ENCODE results near the gene FOXL1. TPM values are rescaled to one million over a fixed set of nuclear protein-coding genes. Genes with fewer than 3 reads are reported as not detected.
A peak's percentile ranks its signal among the peaks of the same experiment; 100 is the strongest.

The FOXL1 gene
- total RNA-seq, 1 experiment from 2014 or later: 7.5 TPM

DNA sequence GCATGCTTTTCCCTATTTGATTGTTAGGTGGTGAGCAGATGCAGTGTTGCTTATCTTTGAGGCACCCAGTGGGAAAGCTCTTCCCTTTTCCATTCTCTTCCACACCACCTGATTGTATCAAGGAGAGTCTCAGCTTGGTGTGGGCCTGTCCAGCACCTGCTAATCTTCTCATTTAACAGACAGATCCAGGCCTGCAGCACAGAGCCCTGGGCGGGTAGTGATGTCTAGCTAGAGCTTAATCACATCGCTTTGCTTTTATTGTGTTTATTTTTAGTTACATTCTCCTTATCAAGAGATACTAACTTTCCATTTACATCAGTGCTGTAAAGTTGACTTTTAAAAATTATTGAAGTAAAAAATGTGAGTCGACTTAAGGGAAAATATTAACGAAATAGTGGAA is 24.2 kb downstream of the FOXL1 start (continued):
- no peak for TF ChIP-seq POLR2AphosphoS5 (IDR thresholded peaks at IDR 0.05; ENCODE audit: low read depth, low read length)
- TF ChIP-seq ATF3 (IDR thresholded peaks at IDR 0.05): no peak
- TF ChIP-seq ZNF274 (IDR thresholded peaks at IDR 0.05; ENCODE audit: low read depth, low read length): no peak
- no peak for TF ChIP-seq SP1 (IDR thresholded peaks at IDR 0.05; ENCODE audit: low read depth)

DNA sequence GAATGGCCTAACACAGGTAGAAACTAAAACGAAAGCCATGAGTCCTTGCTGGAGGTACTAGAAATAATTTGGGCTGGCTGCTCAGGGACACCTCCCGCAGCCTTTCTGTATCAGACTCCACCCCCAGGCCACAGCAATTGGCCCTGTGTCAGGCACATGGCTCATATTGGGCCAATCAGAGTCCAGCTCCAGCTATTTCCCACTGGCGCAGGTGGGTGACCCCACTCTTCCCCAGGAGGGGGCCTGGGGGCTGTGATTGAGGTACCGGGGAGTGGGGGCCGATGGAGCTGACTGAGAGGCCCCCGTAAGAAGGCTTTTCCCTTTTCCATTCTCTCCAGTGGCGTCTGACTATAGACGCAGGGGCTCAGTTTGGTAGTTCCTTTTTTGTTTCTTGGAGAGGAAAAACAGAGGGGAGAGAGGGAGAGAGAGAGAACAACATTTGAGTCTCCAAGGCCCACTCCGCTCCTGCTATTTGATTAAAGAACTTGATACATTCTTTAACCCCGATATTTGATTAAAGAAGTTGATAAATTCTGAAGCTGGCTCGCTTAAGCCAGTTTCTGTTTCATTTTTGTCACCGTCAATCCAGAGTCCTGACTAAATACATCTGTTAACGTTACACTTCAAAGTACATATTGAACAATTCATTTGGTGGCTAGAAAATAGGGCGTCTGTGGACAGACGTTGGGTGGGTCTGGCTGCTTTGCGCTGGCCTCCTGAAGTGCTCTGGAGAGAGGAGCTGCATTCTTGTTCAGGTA is 26.3 kb downstream of the FOXL1 start:
- Histone ChIP-seq H3K9me3 (ENCODE audit: control insufficient read depth in 1 of 2, insufficient read depth in 1 of 2, low read depth in 1 of 2, low read length in 2 of 2) (no peaks in the 10 kb centered on the region), H4K20me1 (ENCODE audit: insufficient read depth) (no peaks in the 10 kb centered on the region), H2AFZ (ENCODE audit: low read depth, low read length, poor library complexity, severe bottlenecking) (no peak overlapping the region), H3K9ac (ENCODE audit: low read length) (no peak overlapping the region), H3K9me2 (ENCODE audit: insufficient read depth) (no peaks in the 10 kb centered on the region), H3K27ac (ENCODE audit: low read depth, low read length) (no peak overlapping the region), H3K79me2 (ENCODE audit: insufficient read depth, low read length) (no peaks in the 10 kb centered on the region), H3K4me2 (ENCODE audit: low read length) (no peak overlapping the region), H3K27me3 (ENCODE audit: insufficient read depth, low read length) (0 out of 2 replicates have a peak, but pooled peaks cover 5% of the 10 kb centered on the region), H3K4me1 (ENCODE audit: control insufficient read depth in 1 of 2, insufficient read depth in 2 of 2, low read length in 2 of 2) (no peaks in the 10 kb centered on the region), H3K36me3 (ENCODE audit: control insufficient read depth in 1 of 2, insufficient read depth in 2 of 2, low read length in 2 of 2) (no peaks in the 10 kb centered on the region), H3K4me3 (replicated peaks in 1 of 2; ENCODE audit: low read depth in 1 of 2, low read length in 2 of 2) (no peak overlapping the region)
- TF ChIP-seq, protein P1, sequence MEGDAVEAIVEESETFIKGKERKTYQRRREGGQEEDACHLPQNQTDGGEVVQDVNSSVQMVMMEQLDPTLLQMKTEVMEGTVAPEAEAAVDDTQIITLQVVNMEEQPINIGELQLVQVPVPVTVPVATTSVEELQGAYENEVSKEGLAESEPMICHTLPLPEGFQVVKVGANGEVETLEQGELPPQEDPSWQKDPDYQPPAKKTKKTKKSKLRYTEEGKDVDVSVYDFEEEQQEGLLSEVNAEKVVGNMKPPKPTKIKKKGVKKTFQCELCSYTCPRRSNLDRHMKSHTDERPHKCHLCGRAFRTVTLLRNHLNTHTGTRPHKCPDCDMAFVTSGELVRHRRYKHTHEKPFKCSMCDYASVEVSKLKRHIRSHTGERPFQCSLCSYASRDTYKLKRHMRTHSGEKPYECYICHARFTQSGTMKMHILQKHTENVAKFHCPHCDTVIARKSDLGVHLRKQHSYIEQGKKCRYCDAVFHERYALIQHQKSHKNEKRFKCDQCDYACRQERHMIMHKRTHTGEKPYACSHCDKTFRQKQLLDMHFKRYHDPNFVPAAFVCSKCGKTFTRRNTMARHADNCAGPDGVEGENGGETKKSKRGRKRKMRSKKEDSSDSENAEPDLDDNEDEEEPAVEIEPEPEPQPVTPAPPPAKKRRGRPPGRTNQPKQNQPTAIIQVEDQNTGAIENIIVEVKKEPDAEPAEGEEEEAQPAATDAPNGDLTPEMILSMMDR (IDR thresholded peaks at IDR 0.05 in 2 of 3, conservative IDR thresholded peaks at IDR 0.05 in 1 of 3; ENCODE audit: borderline replicate concordance in 1 of 3, insufficient read depth in 1 of 3, low read depth in 2 of 3, low read length in 2 of 3): no peak
- TF ChIP-seq EZH2phosphoT487 (IDR thresholded peaks at IDR 0.05; ENCODE audit: borderline replicate concordance): no peak
- no peak for TF ChIP-seq RAD21 (IDR thresholded peaks at IDR 0.05; ENCODE audit: low read depth)
- TF ChIP-seq SRF (IDR thresholded peaks at IDR 0.05; ENCODE audit: low read depth): no peak
- no peak for TF ChIP-seq ZNF274 (IDR thresholded peaks at IDR 0.05; ENCODE audit: low read depth, low read length)
- TF ChIP-seq SIN3A (IDR thresholded peaks at IDR 0.05; ENCODE audit: low read depth): no peak
- POLR2A ChIA-PET: no interaction called here
- DNase-seq (ENCODE audit: low read depth, low spot score) (no peak), ATAC-seq (peak; percentile 67; the same call in 1 of the 2 replicates)
- RAD21 ChIA-PET (ENCODE audit: low non-redundant PET in 1 of 2, low total read pairs in 2 of 2, uncharacterized antibody in 2 of 2, unreplicated experiment in 2 of 2): no interaction called here
- CTCF ChIA-PET: no interaction called here
- intact Hi-C loops (cut with micrococcal nuclease): no loop called here
- no TSS peak for BruUV-seq (replicated peaks)

Data from HCT116 (cell line).